ENCODE measurements around the gene ATP11A.

The ATP11A gene

GRCh38 chr13:112689303-112690245, at the start of gene ATP11A:
TSS of gene ATP11A (plus strand) at chr13:112690038. CDS start at chr13:112690417, 379 bp downstream.
- ATAC-seq, result peak; percentile 90
- no peaks in the 10 kb centered on the region for H3K36me3 Mint-ChIP-seq
- no peaks in the 10 kb centered on the region for H3K9me3 Mint-ChIP-seq
- no peaks in the 10 kb centered on the region for H3K27me3 Mint-ChIP-seq
- H3K4me1 Mint-ChIP-seq, result peaks cover 47% of the 10 kb centered on the region
- H3K4me3 Mint-ChIP-seq, result peak within 1 kb of the TSS; percentile 85
- peak within 1 kb of the TSS; percentile 86 for H3K27ac Mint-ChIP-seq

DNA sequence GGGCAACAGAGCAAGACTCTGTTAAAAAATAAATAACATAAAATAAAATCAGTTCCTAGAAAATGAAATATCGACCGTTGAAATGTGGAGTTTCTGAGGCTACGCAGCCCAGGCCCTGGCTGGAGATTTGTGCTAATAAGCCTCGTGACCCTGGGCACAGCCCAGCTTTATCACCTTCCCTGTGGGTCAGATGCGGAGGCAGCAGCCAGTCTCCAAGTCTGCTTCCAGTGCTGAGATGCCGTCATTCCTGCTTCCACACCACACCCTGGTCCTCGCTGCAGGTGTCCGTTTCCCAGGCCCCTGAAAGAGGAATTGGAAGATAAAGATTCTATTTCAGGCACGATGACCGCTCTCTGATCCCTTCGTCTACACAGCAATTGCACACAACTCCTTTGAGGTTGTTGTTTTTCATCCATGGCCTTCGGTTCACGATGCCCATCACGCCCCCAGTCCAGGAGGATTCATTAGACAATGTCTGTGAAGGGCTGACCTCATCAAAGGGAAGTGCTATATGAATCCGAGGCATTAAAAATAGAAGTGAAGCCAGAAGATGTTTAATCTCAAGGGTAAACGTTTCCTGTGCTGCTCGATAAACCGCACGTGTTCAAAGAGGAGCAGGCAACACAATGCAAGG, 48.3 kb upstream of the ATP11A start:
- Mint-ChIP-seq H3K27ac (no peak overlapping the region), H3K9me3 (peaks cover 3% of the 10 kb centered on the region)

DNA sequence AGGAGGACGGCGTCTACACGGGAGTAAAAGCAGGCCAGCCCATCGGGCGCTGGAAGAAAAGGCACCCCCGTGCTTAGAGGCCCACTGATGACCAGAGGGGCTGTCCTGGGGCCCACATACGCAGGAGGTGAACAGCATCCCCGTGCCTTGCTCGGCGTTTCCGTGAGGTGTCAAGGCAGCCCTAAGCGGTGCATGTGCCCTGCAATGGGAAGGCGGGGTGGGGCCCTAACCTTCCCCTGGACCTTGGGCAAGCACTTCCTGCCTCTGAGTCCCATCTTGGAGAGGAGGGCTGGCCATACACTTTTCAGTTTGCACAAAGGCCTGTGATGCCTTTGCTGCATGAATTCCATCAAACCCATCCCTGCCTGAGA, 47.8 kb upstream of the ATP11A start:
- Mint-ChIP-seq H3K9me3 (peaks cover 3% of the 10 kb centered on the region), H3K36me3 (no peaks in the 10 kb centered on the region), H3K4me3 (no peak overlapping the region), H3K27ac (no peak overlapping the region), H3K27me3 (peaks cover 35% of the 10 kb centered on the region), H3K4me1 (no peaks in the 10 kb centered on the region)
- ATAC-seq, result no peak

More for the DNA sequence above, 48.3 kb upstream of the ATP11A start:
- peaks cover 40% of the 10 kb centered on the region for H3K27me3 Mint-ChIP-seq
- ATAC-seq, result no peak
- H3K4me1 Mint-ChIP-seq, result no peaks in the 10 kb centered on the region
- H3K36me3 Mint-ChIP-seq, result no peaks in the 10 kb centered on the region
- no peak overlapping the region for H3K4me3 Mint-ChIP-seq

- no peaks in the 10 kb centered on the region for H3K36me3 Mint-ChIP-seq
- H3K9me3 Mint-ChIP-seq, result peaks cover 3% of the 10 kb centered on the region
- no peak overlapping the region for H3K4me3 Mint-ChIP-seq
- no peaks in the 10 kb centered on the region for H3K4me1 Mint-ChIP-seq
- ATAC-seq, result no peak
- H3K27ac Mint-ChIP-seq, result no peak overlapping the region
- H3K27me3 Mint-ChIP-seq, result peaks cover 28% of the 10 kb centered on the region
Measured at GRCh38 chr13:112643759-112644459, 45.9 kb upstream of the ATP11A start.

GRCh38 chr13:112645327-112645914, 44.4 kb upstream of the ATP11A start:
- no peaks in the 10 kb centered on the region for H3K4me1 Mint-ChIP-seq
- peaks cover 3% of the 10 kb centered on the region for H3K9me3 Mint-ChIP-seq
- H3K27me3 Mint-ChIP-seq, result peaks cover 39% of the 10 kb centered on the region
- H3K36me3 Mint-ChIP-seq, result no peaks in the 10 kb centered on the region
- H3K4me3 Mint-ChIP-seq, result no peak overlapping the region
- ATAC-seq, result no peak
- no peak overlapping the region for H3K27ac Mint-ChIP-seq

- H3K4me3 Mint-ChIP-seq, result no peak overlapping the region
- no peaks in the 10 kb centered on the region for H3K36me3 Mint-ChIP-seq
- no peaks in the 10 kb centered on the region for H3K4me1 Mint-ChIP-seq
- peaks cover 3% of the 10 kb centered on the region for H3K9me3 Mint-ChIP-seq
- H3K27me3 Mint-ChIP-seq, result peaks cover 35% of the 10 kb centered on the region
- H3K27ac Mint-ChIP-seq, result no peak overlapping the region
- ATAC-seq, result no peak
Measured at GRCh38 chr13:112647256-112647655, 42.6 kb upstream of the ATP11A start.

- Mint-ChIP-seq H3K9me3 (peaks cover 3% of the 10 kb centered on the region), H3K4me1 (no peaks in the 10 kb centered on the region), H3K27me3 (peaks cover 28% of the 10 kb centered on the region), H3K36me3 (no peaks in the 10 kb centered on the region), H3K4me3 (no peak overlapping the region), H3K27ac (no peak overlapping the region)
- ATAC-seq, result no peak
Measured at GRCh38 chr13:112648101-112648500, 41.7 kb upstream of the ATP11A start.

DNA sequence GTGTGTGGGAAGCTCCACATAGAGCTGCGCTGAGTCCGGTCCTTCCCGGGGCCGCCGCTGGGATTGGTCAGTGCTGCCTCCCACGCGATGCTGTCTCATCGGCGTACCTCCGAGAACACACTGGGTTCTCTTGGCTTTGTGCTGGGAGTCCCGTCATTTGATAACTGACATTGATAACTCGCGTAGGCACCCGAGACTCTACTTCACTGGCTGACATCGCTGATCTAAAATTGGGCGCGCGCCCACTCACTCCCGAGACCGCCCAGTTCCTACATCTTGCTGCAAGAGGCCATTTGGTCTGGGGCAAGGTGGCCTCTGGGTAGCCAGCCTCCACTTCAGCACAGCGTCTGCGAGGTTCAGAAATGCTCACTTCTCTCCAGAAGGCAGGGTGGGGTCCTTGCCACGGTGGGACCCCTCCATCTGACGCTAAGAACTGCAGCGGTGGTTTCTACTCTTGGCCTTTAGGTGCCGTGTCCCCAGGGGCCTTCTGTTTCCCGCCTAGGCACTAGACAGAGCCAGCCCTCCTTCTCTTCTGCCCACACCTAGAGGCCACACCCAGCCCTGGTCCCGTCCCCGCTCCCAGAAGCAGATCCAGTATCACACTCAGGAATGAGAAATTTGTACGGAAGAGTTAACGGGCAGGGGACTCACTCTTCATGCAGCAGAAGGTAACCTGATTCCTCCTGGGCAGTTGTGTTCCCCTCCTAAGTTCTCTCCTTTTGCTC, 40.7 kb upstream of the ATP11A start:
- Mint-ChIP-seq H3K4me3 (no peak overlapping the region), H3K9me3 (peaks cover 3% of the 10 kb centered on the region), H3K27ac (no peak overlapping the region), H3K36me3 (no peaks in the 10 kb centered on the region), H3K27me3 (peaks cover 28% of the 10 kb centered on the region), H3K4me1 (no peaks in the 10 kb centered on the region)
- no peak for ATAC-seq

DNA sequence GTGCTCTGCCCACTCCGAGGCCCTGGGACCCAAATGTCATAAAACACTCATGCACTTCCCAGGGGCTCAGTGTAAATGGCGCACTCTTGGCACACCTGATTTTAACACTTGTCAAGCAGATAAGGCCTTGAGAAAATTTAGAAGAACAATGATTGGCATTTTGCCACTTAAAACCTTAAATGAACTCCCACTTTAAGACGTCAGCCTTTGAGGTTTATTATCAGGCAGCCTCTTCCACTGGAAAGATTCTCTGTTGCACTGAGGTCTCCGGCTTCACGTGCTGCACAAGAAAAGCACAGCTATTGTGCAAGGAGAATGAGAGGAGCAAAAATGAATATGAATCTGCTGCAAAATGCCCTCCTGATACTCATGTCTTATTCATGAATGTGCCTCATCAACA, 38.5 kb upstream of the ATP11A start:
- no peaks in the 10 kb centered on the region for H3K9me3 Mint-ChIP-seq
- no peak for ATAC-seq
- no peaks in the 10 kb centered on the region for H3K4me1 Mint-ChIP-seq
- H3K36me3 Mint-ChIP-seq, result no peaks in the 10 kb centered on the region
- H3K27me3 Mint-ChIP-seq, result peaks cover 28% of the 10 kb centered on the region
- H3K27ac Mint-ChIP-seq, result no peak overlapping the region
- H3K4me3 Mint-ChIP-seq, result no peak overlapping the region

- Mint-ChIP-seq H3K36me3 (no peaks in the 10 kb centered on the region), H3K4me3 (no peak overlapping the region), H3K27ac (no peak overlapping the region), H3K9me3 (no peaks in the 10 kb centered on the region), H3K4me1 (no peaks in the 10 kb centered on the region), H3K27me3 (peaks cover 28% of the 10 kb centered on the region)
- no peak for ATAC-seq
Measured at GRCh38 chr13:112651750-112652511, 37.9 kb upstream of the ATP11A start.

- H3K27ac Mint-ChIP-seq, result no peak overlapping the region
- peaks cover 28% of the 10 kb centered on the region for H3K27me3 Mint-ChIP-seq
- no peak for ATAC-seq
- H3K4me1 Mint-ChIP-seq, result no peaks in the 10 kb centered on the region
- no peaks in the 10 kb centered on the region for H3K9me3 Mint-ChIP-seq
- H3K36me3 Mint-ChIP-seq, result no peaks in the 10 kb centered on the region
- no peak overlapping the region for H3K4me3 Mint-ChIP-seq
Measured at GRCh38 chr13:112652512-112653070, 37.2 kb upstream of the ATP11A start.

GRCh38 chr13:112653071-112653470, 36.8 kb upstream of the ATP11A start:
- Mint-ChIP-seq H3K27ac (no peak overlapping the region), H3K36me3 (no peaks in the 10 kb centered on the region), H3K9me3 (no peaks in the 10 kb centered on the region), H3K4me1 (no peaks in the 10 kb centered on the region), H3K4me3 (no peak overlapping the region), H3K27me3 (peaks cover 24% of the 10 kb centered on the region)
- ATAC-seq, result no peak

- H3K4me1 Mint-ChIP-seq, result no peaks in the 10 kb centered on the region
- no peaks in the 10 kb centered on the region for H3K36me3 Mint-ChIP-seq
- ATAC-seq, result no peak
- no peak overlapping the region for H3K27ac Mint-ChIP-seq
- no peaks in the 10 kb centered on the region for H3K27me3 Mint-ChIP-seq
- H3K9me3 Mint-ChIP-seq, result no peaks in the 10 kb centered on the region
- no peak overlapping the region for H3K4me3 Mint-ChIP-seq
Measured at GRCh38 chr13:112655913-112656312, 33.9 kb upstream of the ATP11A start.

Data from stimulated activated memory B cell treated with anti-CD40 and anti-IgM and Interleukin-4, amounts not matched to agents 10 μg/mL and 1 μg/mL and 100 μg/mL, for 72 hours (primary cell).